ENCODE results near the gene NAGPA.

NAGPA gene

DNA sequence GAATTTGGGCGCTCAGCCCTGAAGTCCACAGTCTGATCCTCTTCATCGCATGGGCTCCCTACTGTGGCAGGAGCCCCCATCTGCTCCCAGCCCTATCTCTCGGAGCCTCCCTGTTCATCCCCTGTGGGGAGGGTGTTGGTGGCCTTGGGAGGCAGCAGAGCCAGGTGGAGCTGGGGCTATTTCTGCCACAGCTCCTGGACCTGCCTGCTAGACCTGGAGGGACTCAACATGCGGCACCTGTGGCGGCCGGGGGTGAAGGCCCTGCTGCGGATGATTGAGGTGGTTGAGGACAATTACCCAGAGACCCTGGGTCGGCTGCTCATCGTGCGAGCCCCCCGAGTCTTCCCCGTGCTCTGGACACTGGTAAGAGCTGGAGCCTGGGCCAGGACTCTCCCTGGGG is 30.5 kb downstream of the NAGPA start:
- DNase-seq (ENCODE audit: low read depth, low spot score): no peak

DNA sequence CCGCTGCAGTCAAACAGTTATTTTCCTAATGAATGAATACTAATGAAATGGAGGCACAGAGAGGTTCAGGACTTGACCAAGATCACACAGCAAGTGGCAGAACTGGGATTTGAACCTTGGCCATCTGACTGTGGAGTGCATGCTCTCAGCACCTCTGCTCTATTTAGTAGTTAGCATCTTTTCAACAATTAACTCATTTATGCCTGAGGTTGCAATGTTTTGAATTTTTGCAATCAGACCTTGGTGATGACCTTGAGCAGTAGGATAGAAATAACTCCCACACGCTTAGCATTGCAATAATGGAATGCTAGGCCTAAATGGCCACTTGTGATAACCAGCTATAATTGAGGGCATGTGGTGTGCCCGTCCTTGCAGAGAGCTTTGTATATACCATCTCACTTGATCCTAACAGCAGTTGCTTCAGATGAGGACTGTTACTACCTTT is 31.0 kb downstream of the NAGPA start:
- no peak for DNase-seq (ENCODE audit: low read depth, low spot score)

DNA sequence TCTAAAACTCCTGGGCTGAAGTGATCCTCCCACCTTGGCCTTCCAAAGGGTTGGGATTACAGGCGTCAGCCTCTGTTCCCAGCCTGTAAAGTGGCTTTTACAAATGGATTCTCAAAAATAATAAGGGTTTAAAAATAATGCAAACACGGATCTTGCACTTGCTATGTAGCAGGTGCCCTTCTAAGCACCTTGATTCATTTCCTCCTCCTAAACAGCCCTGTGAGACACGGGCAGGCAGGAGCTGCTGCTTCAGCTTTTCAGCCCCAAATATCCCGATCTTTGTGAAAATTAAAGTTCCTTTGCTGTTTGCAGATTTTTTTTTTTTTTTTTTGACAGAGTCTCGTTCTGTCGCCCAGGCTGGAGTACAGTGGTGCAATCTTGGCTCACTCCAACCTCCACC is 31.7 kb downstream of the NAGPA start:
- no peak for DNase-seq (ENCODE audit: low read depth, low spot score)

DNA sequence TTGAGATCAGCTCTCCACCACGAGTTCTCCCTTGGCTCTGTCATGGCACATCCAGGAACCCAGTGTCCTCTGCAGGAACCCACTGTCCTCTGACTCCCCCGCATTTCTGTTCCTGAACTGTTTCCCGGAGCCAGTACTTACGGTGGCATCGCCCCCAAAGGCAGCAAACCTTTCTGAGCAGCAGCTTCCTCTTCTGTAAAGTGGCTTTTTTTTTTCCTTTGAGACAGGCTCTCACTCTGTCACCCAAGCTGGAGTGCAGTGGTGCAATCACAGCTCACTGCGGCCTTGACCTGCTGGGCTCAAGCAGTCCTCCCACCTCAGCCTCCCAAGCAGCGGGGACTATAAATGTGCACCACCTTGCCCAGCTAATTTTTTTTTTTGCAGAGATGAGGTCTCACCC is 32.2 kb downstream of the NAGPA start:
- no peak for DNase-seq (ENCODE audit: low read depth, low spot score)

DNA sequence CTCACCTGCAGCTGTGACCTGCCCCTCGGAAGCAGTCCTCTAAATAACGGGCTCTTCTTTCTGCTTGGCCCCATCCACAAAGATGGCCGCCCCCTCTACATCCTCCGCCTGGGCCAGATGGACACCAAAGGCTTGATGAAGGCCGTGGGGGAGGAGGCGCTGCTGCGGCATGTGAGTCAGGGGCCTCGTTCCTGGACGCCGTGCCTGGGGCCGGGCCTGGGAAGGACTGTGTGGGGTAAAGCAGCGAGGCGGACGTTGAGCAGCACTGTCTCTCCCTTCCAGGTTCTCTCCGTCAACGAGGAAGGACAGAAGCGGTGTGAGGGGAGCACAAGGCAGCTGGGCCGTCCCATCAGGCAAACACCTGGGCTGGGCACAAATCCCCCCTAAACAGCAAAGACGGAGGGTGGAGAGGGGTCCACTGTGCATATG is 33.1 kb downstream of the NAGPA start:
- DNase-seq (ENCODE audit: low read depth, low spot score): no peak

DNA sequence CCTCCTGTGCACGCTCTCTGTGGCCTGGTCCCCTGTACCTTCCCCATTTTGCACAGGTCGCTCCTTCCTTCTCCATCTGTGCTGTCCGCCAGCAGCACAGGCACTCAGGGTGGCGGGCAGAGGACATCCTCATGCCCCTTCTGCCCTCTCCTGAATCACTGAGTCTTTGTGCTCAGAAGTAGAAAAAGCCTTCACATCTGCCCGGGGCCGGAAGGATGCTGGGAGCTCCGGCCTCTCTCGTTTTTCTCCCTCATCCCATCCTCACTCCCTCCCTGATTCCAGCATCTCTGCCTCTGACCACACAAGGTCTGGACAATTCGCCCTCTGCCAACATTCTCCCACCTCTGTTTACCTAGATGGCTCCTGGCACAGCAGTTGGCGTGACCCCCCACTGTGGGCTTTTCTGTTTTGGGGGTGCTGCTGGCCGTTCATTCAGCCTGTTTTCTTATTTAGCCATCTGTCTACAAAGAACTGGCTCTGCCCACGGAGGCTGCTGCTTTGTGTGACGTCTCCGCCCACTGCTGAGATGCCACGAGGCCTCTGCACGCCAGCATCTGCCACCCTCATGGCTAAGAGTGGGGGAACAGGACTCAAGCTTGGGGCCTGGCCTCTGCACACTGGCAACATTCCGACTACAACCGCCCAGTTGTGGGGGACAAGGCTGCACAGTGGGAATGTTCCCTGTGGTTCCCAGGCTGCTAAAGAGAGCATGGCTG is 38.9 kb downstream of the NAGPA start:
- DNase-seq (ENCODE audit: low read depth, low spot score): no peak

DNA sequence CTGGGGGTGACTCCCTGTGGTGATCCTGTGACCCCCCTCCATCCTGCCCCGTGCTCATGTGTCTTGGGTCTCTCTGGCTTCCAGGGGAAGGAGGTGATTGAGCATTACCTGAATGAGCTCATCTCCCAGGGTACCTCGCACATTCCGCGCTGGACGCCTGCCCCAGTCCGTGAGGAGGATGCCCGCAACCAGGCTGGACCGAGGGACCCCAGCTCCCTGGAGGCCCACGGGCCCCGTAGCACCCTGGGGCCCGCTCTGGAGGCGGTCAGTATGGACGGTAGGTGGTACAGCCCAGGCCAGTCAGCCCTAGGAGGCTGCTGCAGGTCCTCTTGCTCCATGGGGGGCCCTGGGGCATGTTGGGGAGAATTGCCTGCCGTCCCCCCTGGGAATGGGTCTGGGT is 42.0 kb downstream of the NAGPA start:
- DNase-seq (ENCODE audit: low read depth, low spot score): no peak

DNA sequence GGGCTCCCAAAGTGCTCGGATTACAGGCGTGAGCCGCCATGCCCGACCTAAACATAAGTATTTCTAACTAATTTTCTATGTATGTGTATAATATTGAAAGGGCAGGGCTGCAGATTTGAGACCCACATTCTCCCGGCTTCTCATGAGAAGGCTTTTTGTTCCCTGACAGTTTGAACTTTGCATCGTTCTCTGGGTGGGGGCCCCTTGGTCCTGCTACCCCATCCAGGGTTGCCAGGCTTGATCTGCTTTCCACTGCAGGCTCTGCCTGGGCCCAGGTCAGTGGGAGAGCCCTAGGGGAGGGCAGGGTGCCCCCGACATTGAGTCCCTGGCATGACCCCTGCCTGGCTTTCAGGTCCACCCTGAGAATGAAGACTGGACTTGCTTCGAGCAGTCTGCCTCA is 43.3 kb downstream of the NAGPA start:
- no peak for DNase-seq (ENCODE audit: low read depth, low spot score)

DNA sequence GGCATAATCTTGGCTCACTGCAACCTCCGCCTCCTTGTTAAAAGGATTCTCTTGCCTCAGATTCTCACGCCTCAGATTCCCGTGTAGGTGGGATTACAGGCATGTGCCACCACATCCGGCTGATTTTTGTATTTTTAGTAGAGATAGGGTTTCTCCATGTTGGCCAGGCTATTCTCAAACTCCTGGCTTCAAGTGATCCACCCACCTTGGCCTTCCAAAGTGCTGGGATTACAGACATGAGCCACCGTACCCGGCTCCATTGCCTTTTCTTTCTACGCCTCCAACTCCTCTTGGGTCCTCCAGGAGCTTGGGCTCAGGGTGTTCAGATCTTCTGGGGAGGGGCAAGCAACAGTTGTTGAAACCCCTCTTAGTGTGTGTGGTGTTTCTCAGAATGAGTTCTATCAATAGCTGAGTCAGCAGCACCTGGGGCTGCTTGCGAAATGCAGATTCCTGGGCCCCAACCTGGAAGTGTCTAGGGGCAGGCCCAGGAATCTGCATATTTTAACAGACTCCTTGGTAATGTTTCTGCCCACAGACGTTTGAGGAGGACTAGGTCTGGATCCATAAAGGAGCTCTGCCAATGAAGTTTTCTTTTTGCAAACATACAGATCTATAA is 44.2 kb downstream of the NAGPA start:
- DNase-seq (ENCODE audit: low read depth, low spot score): no peak

DNA sequence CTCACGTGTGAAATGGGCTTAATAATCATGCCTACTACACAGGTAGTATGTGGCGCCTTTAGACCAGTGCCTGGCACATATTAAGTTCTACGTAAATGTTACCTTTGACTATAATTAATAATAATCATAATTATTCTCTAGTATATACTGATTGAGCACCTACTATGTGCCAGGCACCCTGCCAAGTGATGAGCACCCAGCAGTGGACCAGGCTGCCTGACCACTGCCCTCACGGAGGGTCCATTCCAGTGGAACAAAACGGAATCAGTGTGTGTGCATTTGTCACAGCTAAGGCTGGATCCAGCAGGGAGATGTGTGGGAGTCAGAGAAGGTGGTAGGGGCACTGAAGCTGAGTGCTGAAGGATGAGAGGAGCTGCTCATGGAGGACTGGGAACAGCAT is 45.1 kb downstream of the NAGPA start:
- no peak for DNase-seq (ENCODE audit: low read depth, low spot score)

DNA sequence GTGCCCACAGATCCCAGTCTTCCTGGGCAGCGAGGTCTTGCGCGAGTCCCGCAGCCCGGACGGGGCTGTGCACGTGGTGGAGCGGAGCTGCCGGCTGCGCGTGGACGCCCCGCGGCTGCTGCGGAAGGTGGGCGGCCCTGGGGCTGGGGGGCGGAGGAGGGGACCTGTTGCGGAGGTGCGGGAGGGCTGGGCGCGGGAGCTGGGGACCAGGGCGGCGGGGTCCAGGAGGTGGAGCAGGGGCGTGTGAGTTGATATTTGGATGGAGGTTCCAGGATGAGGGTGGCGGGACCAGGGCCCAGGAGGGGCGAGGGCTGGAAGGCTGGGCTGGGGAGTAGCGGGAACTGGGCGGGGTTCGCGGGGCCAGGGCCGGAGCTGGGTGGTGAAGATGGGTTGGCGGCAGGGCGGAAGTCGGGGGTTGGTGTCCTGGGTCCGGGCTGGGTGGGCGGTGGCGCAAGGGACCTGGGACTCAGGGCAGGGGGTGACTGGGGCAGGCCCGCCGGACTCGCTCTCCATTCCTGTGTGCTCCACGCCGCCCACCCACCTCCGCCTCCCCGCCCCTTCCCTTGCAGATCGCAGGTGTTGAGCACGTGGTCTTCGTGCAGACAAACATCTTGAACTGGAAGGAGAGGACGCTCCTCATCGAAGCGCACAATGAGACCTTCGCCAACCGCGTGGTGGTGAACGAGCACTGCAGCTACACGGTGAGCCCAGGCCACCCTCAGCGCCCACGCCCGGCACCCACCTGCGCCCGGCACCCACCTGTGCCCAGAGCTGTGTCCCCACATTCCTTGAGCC is 46.0 kb downstream of the NAGPA start:
- no peak for DNase-seq (ENCODE audit: low read depth, low spot score)

DNA sequence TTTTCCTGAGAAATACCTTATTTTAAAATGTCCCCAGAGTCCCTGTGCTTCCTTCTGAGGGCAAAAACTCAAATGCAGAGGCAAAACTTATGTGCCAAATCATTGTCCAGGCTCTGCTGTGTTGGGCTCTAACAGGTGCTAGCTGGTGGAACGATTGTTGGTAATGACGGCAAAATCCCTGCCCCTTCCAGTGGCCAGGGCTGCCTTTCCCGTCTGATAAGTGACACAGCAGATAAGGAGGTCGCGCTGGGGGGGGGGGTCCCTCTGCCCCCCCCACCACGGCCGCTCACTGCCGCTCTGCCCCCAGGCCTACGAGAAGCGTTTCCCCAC is 46.5 kb downstream of the NAGPA start:
- DNase-seq (ENCODE audit: low read depth, low spot score): no peak

DNA sequence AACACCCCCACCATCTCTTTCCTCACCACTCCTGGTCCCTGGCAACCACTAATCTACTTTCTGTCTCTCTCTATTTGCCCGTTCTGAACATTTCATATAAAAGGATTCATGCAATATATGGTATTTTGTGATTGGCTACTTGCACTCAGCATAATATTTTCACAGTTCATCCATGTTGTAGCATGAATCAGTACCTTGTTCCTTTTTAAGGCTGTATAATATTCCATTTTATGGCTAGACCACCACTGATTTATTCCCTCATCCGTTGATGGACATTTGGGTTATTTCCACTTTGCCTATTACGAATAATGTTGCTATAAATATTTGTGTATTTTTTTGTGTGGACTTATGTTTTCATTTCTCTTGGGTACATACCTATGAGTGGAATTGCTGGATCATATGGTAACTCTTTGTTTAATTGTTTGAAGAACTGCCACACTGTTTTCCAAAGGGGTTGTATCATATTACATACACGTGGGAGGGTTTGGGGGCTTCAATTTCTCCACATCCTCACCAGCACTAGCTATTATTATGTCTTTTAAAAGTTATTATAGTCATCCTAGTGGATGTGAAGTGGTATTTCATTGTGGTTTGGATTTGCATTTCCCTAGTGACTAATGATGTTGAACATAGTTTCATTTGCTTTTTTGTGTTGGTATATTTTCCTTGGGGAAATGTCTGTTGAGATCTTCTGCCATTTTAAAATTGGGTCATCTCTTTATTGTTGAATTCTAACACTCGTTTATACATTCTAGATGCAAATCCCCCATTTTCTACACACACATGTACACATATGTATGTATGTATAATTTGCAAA is 49.4 kb downstream of the NAGPA start:
- DNase-seq (ENCODE audit: low read depth, low spot score): no peak

DNA sequence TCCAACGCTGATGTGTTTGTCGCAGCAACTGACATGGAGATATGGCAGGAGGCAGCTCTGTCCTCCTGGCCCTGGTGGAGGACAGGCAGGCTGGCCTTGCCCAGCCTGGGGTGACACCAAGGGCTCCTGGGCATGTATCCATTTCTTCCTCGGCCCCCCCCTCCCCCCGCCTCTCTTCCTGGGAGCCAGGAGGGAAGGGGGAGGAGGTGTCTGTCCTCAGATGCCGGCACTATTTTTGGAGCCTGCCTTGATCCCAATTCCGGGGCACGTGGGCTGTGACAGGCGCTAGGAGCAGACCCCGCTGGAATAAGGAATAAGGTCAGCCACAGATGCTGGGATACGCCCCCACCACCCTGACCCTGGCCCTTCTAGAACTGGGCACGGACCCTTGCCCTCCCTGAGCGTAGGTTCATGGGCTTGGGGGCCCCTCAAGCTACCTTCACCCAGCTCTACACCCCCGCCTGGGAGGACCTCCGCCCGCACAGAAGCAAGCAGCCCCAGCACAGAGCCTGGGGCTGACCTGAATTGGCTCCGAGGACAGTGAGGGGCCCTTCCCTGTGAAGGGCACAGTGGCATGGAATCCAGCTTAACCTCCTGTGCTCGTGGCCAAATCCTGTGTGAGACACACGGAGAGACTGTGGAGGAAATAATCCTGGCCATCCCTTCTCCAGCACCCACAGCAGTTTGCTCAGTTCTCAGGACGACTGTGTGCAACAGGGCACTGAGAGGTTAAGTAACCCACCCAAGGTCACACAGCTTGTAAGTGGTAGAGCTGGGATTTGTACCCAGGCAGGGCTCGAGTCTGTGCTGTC is 51.5 kb downstream of the NAGPA start:
- DNase-seq (ENCODE audit: low read depth, low spot score): no peak

DNA sequence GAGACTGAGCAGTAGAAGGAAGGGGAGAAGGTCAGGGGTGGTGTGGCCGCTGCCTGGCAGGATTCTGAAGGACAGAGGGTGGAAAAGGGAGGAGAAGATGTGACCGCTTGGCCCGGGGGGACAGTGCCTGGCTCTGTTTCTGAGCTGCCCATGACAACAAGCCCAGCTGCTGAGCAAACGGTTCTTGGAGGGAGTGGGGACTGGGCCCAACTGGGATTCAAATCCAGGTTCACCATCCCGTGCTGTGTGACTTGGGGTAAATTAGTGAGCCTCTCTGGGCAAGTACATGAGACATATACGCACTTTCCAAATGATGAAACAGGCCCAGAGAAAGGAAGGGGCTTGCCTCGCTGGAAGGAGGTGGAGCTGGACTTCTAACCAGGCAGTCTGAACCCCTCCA is 52.3 kb downstream of the NAGPA start:
- DNase-seq (ENCODE audit: low read depth, low spot score): no peak

DNA sequence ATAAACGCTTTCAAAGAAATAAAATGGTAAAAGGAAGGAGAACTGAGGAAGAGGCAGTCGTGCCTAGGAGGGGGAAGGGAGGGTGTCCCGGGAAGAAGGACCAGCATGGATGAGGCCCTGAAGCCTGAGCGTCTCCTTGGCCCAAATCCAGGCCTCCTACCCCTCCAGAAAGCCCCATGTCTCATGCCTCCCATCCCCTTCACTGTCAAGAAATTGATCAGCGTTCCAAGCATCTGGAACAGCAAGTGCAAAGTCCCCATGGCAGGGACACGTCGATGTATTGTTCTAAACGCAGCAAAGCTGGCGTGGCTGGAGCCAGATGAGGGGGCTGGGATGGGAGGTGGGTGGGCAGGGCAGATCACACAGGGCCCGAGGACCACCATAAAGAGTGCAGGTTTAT is 53.0 kb downstream of the NAGPA start:
- no peak for DNase-seq (ENCODE audit: low read depth, low spot score)

DNA sequence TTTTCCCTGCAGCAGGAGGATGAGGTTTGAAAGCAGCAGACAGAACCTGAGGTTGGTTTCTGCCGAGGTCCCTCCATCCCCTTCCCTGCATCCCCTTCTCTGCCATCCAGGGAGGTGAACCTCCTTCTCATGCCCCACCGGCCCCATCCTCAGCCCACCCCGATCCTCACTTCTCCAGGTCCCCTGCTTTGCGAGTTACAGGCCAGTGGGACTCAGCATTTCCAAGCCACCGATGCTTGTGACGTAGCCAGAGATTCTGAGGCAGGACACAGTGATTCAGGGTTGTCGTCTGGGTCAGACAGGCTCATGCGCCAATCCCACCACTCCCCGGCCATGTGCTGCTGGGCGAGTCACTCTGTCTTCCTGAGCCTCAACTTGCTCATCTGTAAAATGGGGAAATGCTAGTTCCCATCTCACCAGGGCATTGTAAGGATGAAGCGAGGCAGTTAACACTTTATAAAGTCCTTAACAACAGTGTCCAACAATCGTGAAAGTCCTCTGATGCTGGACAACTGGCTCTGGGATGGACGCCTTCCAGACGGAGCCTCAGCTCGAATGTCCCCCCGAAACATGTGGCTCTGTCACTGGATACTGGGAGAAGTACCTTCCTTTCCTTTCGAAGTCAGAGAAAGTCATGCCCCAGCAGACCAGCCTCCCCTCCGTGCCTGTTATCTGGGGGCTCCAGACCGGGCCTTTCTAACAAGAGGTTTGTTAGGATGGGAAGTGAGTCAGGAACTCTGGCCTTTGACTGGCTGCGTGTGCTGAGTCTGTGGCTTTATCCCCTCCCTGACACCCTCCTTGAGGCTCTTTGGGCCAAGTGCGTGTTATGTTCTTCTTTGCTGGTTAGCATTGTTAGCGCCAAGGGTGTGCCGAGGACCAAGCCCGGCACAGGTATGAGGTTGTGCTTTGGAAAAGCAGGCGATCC is 53.7 kb downstream of the NAGPA start:
- DNase-seq (ENCODE audit: low read depth, low spot score): no peak

DNA sequence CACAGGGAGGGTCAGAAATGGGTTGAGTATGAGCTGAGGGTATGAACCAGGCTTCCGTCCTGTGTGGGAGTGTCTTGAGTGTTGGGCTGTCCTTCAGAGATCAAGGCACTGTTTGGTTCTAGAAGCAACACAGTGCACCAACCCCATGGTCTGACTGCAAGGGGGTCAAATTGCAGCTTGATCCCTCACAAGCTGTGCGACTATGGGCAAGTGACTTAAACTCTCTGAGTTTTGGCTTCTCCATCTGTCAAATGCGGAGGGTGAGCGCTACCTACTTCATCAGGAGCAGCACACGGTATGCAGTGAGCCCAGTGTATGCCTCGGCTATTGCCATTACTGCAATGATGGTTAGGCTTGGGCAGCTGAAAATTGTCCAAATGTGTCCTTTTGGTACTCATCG is 54.6 kb downstream of the NAGPA start:
- no peak for DNase-seq (ENCODE audit: low read depth, low spot score)

DNA sequence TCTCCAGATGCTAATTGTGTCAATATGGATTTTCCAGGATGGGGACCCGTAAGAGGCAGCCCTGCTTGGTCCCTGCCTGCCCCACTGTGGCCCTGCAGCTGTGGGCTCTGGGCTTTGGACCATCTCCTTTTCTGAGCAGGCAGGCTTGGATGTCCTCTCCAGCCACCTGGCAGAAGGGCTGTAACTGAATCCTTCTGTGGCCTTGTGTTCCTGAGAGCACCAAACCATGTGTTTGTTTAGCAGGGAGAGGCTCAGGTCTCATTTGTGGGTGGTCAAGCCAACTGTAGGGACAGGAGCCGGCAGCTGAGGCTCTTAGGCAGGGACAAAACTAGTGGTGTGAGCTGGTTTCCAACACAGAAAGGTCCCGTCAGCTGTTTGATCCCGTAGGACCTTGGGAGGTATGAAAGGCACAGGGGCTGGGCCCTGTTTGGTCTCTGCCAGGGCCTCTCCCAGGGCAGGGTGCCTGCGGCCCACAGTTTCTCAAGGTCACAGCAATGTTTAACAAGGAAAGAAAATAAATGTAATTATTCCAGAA is 57.1 kb downstream of the NAGPA start:
- DNase-seq (ENCODE audit: low read depth, low spot score): no peak

DNA sequence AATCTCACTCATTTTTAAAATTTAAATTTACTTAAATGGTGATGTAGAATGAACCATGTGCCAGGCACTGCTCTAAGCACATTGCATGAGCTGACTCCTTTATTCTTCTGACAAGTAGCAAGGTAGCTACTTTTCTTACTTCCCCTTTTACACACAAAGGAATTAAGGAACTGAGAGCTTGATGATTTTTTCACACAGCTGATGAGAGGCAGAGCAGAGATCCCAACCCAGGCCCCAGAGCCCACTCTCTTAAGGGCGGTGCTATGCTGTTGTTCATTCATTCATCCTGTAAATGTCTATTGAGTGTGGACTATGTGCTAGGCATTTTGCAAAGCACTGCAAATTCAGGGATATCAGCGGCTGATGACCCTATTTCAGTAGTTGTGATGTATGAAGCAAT is 57.7 kb downstream of the NAGPA start:
- no peak for DNase-seq (ENCODE audit: low read depth, low spot score)
